GM20431 (cell line): ENCODE data around the gene HCN2.
"Not testable (repeated sequence)": the region's sequence is repeated elsewhere in the genome, so short reads cannot be mapped to it uniquely, and the experiment has no call there.

ENCODE experiments used
- in situ Hi-C: fragments of 300-500 bp; cut with MseI, MboI; formaldehyde crosslinking; loops from one replicate; pipeline ENCODE4 v1.15.0; 2020; ENCODE audit warnings: low sequenced_read_pairs; ENCODE audit not compliant: unreplicated experiment

HCN2 gene

DNA sequence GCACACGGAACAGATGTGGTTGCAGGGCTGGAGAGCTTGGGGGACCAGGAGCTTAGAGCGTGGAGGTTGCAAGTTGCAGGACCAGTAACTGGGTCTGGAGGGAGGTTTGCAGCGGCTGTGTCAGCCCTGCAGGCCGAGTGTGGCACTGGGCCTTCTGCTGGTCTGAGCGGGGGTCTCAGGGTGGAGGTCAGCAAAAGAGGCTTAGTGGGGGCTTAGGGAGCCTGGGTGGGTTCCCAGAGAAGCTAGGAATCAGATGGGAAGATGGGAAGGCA is 5.8 kb upstream of the HCN2 start:
- in situ Hi-C loops = no loop called here

DNA sequence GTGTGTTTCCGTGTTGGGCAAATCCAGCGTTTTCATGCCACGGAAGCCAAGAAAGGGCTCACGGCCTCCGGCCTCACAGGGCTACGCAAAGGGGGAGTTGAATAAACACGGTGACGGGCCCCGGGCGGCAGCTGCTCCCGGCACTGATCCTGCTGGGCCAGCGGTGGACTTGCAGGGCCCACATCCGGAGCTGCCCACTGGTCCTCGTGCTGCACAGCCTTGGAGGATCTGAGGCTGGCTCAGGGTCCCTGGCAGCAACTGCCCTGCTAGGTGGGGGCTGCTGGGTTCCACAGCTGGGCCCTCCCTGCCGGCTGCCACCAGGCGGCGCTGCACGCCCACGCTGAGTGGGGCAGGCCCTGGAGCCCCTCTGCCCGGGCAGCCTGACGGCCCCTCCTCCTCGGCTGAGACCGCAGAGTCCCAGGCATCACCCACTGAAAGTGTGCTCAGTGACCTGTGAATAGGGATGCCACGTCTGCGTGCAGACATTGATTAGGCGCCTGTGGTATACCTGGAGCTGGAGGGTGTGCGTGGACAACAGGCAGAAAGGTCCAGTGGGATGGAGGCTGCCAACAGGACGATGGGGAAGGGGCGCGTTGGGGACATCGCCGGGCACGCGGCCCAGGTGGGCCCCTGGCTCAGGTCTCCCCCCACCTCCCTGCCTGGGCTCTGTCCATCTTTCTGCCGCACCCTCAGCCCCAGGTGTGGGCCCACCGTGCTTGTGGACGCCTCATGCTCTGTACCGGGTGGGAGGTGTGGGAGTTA is 5.3 kb upstream of the HCN2 start:
- in situ Hi-C loops = no loop called here

DNA sequence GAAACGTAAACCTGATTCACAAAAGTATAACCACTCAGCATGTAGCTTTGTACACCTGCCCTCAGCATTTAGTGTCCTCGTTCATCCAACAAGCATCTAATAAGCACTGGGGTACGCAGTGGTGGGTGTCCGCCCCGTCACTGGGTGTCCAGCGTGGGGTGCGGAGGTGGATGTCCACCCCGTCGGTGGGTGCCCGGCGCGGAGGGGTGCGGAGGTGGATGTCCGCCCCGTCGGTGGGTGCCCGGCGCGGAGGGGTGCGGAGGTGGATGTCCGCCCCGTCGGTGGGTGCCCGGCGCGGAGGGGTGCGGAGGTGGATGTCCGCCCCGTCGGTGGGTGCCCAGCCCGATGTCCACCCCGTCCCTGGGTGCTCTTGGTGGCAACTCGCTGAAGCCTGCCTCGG is 4.5 kb upstream of the HCN2 start:
- in situ Hi-C loops = not testable (repeated sequence)

DNA sequence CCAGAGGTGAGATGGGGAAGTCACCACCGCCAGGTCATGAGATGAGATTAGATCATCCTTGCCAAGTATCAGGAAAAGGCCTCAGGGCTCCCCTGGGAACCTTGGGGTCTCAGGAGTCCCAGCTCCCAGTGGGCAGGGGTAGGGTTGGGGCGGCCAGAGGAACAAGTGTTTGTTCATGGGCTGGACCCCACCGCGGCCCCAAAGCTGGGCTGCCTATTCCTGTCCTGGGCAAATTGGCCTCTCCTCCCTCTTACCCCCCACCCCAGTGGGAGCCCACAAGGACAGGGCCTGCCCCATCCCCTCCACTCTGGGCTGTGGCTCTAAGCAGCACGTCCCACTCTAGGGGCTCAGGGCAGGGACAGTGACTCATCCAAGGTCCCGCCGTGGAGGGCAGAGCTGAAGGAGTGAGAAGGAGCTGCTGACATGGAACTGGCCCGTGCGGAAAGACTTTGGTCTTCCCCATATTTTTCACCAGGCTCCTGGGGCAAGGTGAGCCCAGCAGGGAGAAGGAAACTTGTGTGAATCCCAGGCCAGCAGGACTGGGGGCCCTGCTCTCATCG is 4.0 kb upstream of the HCN2 start:
- in situ Hi-C loops = no loop called here

DNA sequence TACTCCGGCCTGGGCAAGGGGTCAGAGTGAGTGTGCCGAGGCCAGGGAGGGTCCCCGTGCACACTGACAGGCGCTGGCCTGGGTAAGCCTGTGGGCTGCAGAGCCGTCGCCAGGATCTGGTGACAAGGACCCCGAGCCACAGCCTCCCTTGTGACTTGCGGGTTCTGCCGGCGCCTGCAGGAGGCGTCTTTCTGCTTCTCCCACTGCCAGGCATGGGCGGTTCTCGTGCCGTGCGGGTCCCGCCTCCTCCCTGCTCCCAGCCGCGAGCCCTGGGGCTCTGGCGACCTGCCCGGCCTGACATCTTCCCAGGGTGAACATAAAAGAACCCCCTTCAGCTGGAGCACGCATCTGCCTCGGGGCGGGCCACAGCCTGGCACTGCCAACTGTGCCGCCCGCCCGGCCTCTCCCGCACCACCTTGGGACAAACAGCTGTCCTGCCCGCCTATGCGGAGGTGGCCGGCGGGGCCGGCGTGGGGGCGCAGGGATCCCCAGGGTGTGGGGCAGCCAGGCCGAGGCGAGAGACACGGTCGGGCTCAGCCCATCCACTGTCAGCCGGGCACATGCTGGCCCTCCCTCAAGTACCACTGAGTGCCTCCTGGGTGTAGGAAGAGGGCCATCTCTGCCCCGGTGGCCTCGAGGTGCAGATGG is 1.5 kb upstream of the HCN2 start:
- in situ Hi-C loops = no loop called here

GRCh38 chr19:588741-589692 is 664 bp upstream of the HCN2 start:
- in situ Hi-C loops = no loop called here

DNA sequence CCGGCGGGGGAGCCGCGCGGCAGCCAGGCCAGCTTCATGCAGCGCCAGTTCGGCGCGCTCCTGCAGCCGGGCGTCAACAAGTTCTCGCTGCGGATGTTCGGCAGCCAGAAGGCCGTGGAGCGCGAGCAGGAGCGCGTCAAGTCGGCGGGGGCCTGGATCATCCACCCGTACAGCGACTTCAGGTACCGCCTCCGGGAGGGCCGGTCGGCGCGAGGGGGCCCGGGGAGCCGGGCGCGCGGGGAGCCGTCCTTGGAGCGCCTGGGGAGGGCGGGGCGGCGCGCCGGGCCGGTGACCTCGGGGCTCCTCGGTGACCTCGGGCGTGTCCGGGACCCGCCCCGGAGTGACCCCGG is 690 bp downstream of the HCN2 start:
- in situ Hi-C loops = no loop called here

DNA sequence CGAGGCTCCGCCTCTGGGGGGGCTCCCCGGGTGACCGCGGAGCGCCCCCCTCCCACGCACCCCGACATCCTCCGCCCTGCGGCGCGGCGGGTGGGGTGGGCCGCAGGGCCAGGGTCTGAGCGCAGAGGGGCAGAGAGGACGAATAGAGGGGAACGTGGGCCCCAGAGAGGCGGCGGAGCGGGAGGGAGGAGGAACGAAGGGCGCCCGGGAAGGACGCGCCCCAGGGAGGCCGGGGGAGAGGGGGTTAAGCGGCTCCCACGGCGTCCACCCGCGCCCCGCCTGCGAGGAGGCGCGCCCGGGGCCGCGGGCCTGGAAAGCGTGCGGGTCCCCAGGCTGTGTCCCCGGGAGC is 1.0 kb downstream of the HCN2 start:
- in situ Hi-C loops = no loop called here

DNA sequence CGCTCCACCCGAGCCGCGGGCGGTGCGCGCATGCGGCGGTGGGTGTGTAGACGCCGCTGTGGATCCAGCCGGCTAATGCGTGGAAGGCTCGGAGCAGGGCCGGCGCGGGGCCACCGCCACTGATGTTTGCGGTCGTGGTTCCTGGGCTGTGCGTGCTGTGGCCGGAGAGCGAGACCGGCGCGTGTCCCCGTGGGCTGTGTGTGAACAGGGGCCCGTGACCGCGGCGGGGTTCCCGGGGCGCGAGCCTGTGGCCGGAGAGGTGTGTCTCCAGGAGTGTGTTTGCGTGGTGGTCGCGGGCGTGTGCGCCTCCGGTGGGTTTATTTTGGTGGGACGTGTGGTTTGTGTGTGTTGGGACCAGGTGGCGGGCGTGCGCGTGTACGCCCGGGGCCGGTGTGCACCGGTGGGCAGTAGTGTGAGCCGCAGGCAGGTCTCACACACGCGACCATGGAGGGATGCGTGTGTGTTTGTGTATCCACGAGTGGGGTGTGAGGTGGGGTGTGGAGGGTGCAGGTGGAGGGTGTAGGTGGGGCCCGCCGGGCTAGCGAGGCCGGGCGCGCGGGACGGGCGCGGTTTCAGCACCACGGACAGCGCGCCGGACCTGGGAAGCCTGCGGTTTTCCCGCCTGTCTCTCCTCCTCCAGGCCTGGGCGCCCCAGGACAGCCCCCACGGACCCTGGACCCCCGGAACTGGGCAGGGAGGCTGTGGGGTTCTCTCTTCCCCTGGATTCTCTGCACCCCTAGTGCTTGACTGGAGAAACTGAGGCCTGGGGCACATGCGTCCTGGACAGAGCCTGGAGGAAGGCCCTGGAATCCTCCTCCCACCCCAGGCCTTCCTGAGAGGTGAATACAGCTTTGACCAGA is 1.6 kb downstream of the HCN2 start:
- in situ Hi-C loops = no loop called here

DNA sequence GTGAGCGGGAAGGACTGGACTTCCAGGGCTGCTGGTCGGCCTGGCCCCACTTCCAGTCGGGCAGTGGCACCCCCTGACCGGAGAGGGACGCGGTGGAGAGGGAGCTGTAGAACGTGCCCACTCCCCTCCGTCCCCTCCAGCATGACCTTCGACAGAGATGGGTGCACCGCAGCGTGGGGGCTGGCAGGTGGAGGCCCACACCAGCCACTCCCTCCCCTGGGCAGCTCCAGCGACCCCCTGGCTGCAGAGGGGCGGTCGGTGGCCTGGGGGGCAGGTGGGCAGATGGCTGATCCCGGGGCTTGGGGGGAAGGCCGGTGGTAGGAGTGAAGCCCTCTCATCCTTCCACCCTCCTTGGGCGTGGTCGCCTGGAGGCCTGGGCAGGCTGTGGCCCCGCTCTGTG is 2.4 kb downstream of the HCN2 start:
- in situ Hi-C loops = no loop called here

GRCh38 chr19:593055-593454 is 3.4 kb downstream of the HCN2 start:
- in situ Hi-C loops = no loop called here

DNA sequence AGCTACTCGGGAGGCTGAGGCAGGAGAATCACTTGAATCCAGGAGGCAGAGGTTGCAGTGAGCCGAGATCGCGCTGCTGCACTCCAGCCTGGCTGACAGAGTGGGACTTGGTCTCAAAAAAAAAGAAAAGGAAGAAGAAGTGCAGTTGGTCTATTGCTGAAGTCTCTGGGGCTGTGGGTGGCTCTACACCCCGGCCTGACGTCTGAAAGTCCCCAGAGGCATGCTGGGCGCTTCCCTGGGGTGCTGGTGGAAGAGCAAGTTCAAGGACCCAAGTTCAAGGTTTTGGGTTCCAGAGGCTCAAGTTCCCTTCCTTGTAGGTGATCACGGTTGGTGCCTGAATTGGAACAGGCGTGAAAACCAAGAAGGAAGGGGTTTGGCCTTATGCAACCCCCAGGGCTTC is 3.8 kb downstream of the HCN2 start:
- in situ Hi-C loops = no loop called here

DNA sequence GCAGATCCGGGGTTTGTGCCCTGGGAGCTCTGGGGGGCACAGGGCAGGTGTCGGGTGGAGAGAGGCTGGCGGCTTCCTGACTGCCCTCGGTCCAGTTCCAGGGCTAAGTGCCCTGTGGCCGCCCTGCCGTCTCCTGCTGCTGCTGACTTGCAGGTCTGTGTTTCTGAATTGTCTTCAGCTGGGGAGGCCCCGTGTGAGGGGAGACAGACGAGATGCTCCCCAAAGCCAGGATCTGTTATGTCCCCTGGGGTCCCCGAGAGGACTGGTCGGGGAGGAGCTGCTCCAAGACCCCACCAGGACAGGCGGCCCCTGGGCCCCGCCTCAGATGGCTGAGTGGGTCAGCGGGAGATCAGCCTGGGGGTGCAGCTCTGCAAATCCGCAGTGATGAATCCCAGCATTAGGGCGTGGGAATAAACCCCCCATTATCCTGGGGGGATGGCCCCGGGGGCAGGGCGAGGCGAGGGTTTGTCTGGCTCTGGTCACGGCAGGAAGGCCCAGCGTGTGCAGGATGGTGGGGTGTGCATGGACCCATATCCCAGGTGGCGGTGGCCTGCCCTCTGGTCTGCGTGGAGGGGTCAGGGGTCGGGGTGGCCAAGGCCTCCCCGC is 4.7 kb downstream of the HCN2 start:
- in situ Hi-C loops = no loop called here

DNA sequence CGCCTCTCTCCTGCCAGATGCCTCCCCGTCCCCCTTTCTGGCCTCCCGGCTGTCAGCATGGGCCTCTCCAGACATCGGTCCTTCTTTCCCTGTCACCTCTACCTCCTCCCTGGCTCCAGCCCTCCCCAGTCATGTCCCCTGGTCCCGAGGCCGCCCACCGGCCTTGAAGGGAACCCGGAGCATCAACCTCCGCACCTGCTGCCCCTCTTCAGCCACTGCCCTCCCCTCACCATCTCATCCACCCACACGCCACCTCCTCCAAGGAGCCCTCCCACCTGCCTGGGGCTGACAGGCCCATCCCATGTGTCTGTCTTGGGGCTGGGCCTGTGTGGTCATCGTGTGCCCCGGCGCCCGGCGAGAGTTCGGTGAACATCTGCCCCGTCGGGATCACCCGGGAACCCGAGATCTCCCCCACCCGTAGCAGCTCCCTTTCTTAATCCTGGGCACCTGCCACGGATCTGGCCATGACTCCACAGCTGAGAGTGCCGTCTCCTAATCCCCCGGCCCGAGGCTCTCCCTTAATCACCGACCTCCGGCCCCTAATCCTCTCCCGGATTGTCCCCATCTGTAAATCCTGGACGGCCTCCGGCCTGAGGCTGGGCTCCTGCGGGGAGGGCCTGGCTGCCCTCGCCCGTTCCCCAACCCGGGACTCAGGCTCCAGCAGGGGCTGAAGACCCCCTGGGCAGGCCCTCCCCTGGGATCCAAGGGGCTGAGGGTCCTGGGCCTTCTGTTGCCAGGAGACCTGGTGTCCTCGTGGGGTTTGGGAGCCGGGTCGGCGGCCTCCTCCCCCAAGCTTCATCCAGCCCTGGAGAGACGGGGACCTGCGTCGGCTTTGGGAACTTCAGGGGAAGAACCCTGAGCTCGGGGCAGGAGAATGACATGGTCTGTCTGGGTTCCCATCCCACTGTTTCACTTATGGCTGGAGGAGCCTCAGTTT is 5.9 kb downstream of the HCN2 start:
- in situ Hi-C loops = no loop called here

GRCh38 chr19:596263-596655 is 6.6 kb downstream of the HCN2 start:
- in situ Hi-C loops = no loop called here

- in situ Hi-C loops = no loop called here
These were observed 8.0 kb downstream of the HCN2 start for GRCh38 chr19:597406-598315.

- in situ Hi-C loops = no loop called here
These were observed 11.6 kb downstream of the HCN2 start for GRCh38 chr19:601310-601709.

- in situ Hi-C loops = no loop called here
These were observed 12.1 kb downstream of the HCN2 start for GRCh38 chr19:601790-602189.
